Testis (tissue), 2 donors: Measurements from ENCODE around the gene TUBGCP6.

Experiments used
- CTCF ChIP-seq, 3 experiments: fragments of 450-650 bp in 2 of 3; fragments of 200-600 bp in 1 of 3; sonication (generic) in 1 of 3; IDR thresholded peaks; one replicate each; pipeline ENCODE4 v1.5.1; 2016 to 2019; ENCODE audit warnings: antibody characterized with exemption in 3 of 3, mild to moderate bottlenecking in 2 of 3, moderate library complexity in 1 of 3
- POLR2A ChIP-seq: fragments of 450-650 bp; IDR thresholded peaks from one replicate; pipeline ENCODE4 v1.6.1; 2017; ENCODE audit warnings: antibody characterized with exemption, mild to moderate bottlenecking, moderate library complexity

- TF ChIP-seq CTCF (IDR thresholded peaks at IDR 0.05) (no peak), POLR2A (no peak)
Measured at GRCh38 chr22:50226063-50226874, 18.6 kb downstream of the TUBGCP6 start.
